Colonic mucosa (tissue), 4 donors: ENCODE measurements around the gene PBX1. TPM values are rescaled to one million over a fixed set of nuclear protein-coding genes. Genes with fewer than 3 reads are reported as not detected.

ENCODE experiments used
- DNase-seq: peaks from one replicate; pipeline ENCODE4 v3.0.0-alpha.2; 2020
- H3K27ac ChIP-seq: fragments of 200-600 bp; one replicate; pipeline ENCODE4 v1.8.0; 2021
- H3K27me3 ChIP-seq: fragments of 200-600 bp; one replicate; pipeline ENCODE4 v1.8.0; 2021
- H3K36me3 ChIP-seq: fragments of 200-600 bp; one replicate; pipeline ENCODE4 v1.8.0; 2021
- H3K4me1 ChIP-seq: fragments of 200-600 bp; one replicate; pipeline ENCODE4 v1.8.0; 2021; ENCODE audit warnings: mild to moderate bottlenecking
- H3K4me3 ChIP-seq: fragments of 200-600 bp; one replicate; pipeline ENCODE4 v1.8.0; 2021
- H3K9ac ChIP-seq, 2 donors: one replicate each; pipeline ENCODE4 v1.7.0; 2013; ENCODE audit warnings: control low read depth in 2 of 2, low read depth in 2 of 2, low read length in 2 of 2
- H3K9me3 ChIP-seq: fragments of 200-600 bp; one replicate; pipeline ENCODE4 v1.8.0; 2021
- CTCF ChIP-seq: fragments of 200-600 bp; IDR thresholded peaks from one replicate; pipeline ENCODE4 v1.8.0; 2022; ENCODE audit warnings: antibody characterized with exemption, mild to moderate bottlenecking
- intact Hi-C: fragments of 100-400 bp; cut with DNase I; formaldehyde crosslinking; loops from one replicate; pipeline ENCODE4 v1.14.1; 2022
- total RNA-seq, 2 donors: library from RNA; stranded (reverse); fragmentation: NEBNext Ultra II Directional in 1 of 2; extraction: Animal tissue kit (Norgen Biotek cat#: 25700) in 1 of 2; gene quantifications; one replicate each; pipeline ENCODE4 v1.2.1, GENCODE V29; 2021
- donor health status: healthy.
- donor health status: DM: no; HTN: no; CAD: no.
- donor health status: DM: no; HTN: no; CAD: no.

PBX1 gene
- total RNA-seq, 2 donors from 2014 or later, result 27.2 to 53.7 TPM

GRCh38 chr1:164824542-164824941 is 265.6 kb downstream of the PBX1 start:
- Histone ChIP-seq H3K4me1 (no peaks in the 10 kb centered on the region), H3K9me3 (no peaks in the 10 kb centered on the region), H3K4me3 (no peak overlapping the region), H3K9ac (no peak overlapping the region), H3K36me3 (no peaks in the 10 kb centered on the region), H3K27me3 (no peaks in the 10 kb centered on the region), H3K27ac (no peak overlapping the region)
- DNase-seq, result no peak
- intact Hi-C loops, result no loop called here
- TF ChIP-seq CTCF, result no peak

- Histone ChIP-seq H3K27ac (no peak overlapping the region), H3K9ac (no peak overlapping the region), H3K4me1 (no peaks in the 10 kb centered on the region), H3K27me3 (no peaks in the 10 kb centered on the region), H3K4me3 (no peak overlapping the region), H3K9me3 (no peaks in the 10 kb centered on the region), H3K36me3 (no peaks in the 10 kb centered on the region)
- intact Hi-C loops, result no loop called here
- DNase-seq, result no peak
- TF ChIP-seq CTCF, result no peak
These were observed 271.6 kb downstream of the PBX1 start for GRCh38 chr1:164830628-164831027.

GRCh38 chr1:164834641-164835040 is 275.7 kb downstream of the PBX1 start:
- H3K4me1 ChIP-seq, result no peaks in the 10 kb centered on the region
- no peaks in the 10 kb centered on the region for H3K27me3 ChIP-seq
- H3K9ac ChIP-seq, result no peak overlapping the region
- no peak for TF ChIP-seq CTCF
- no peak for DNase-seq
- intact Hi-C loops, result no loop called here
- H3K4me3 ChIP-seq, result no peak overlapping the region
- H3K27ac ChIP-seq, result no peak overlapping the region
- no peaks in the 10 kb centered on the region for H3K9me3 ChIP-seq
- H3K36me3 ChIP-seq, result no peaks in the 10 kb centered on the region

GRCh38 chr1:164836614-164837018 is 277.6 kb downstream of the PBX1 start:
- TF ChIP-seq CTCF, result no peak
- H3K9ac ChIP-seq, result no peak overlapping the region
- H3K4me1 ChIP-seq, result no peaks in the 10 kb centered on the region
- DNase-seq, result no peak
- intact Hi-C loops, result no loop called here
- H3K4me3 ChIP-seq, result no peak overlapping the region
- H3K27ac ChIP-seq, result no peak overlapping the region
- H3K9me3 ChIP-seq, result no peaks in the 10 kb centered on the region
- no peaks in the 10 kb centered on the region for H3K27me3 ChIP-seq
- no peaks in the 10 kb centered on the region for H3K36me3 ChIP-seq

GRCh38 chr1:164838786-164839185 is 279.8 kb downstream of the PBX1 start:
- DNase-seq, result no peak
- H3K4me3 ChIP-seq, result no peak overlapping the region
- H3K27me3 ChIP-seq, result no peaks in the 10 kb centered on the region
- no peak overlapping the region for H3K27ac ChIP-seq
- H3K9ac ChIP-seq, result no peak overlapping the region
- TF ChIP-seq CTCF, result no peak
- H3K9me3 ChIP-seq, result no peaks in the 10 kb centered on the region
- no peaks in the 10 kb centered on the region for H3K36me3 ChIP-seq
- no peaks in the 10 kb centered on the region for H3K4me1 ChIP-seq
- intact Hi-C loops, result no loop called here

GRCh38 chr1:164840936-164841335 is 282.0 kb downstream of the PBX1 start:
- Histone ChIP-seq H3K4me1 (no peaks in the 10 kb centered on the region), H3K27ac (no peak overlapping the region), H3K9me3 (no peaks in the 10 kb centered on the region), H3K4me3 (no peak overlapping the region), H3K27me3 (no peaks in the 10 kb centered on the region), H3K9ac (no peak overlapping the region), H3K36me3 (no peaks in the 10 kb centered on the region)
- TF ChIP-seq CTCF, result no peak
- DNase-seq, result no peak
- intact Hi-C loops, result no loop called here
